GM21717 (cell line): Measurements from ENCODE around the gene EXOSC10.
A peak's percentile ranks its signal among the peaks of the same experiment; 100 is the strongest.

Experiments
- ATAC-seq: cut with Tn5 transposase; IDR thresholded peaks from one replicate; pipeline ENCODE4 v1.9.1; 2021; ENCODE audit warnings: mild to moderate bottlenecking, moderate library complexity; ENCODE audit not compliant: unreplicated experiment

The EXOSC10 gene

GRCh38 chr1:11099310-11100148 lies at the start of gene EXOSC10:
Gene EXOSC10 (minus strand): TSS chr1:11099869. CDS start chr1:11099831, 38 bp downstream.
- ATAC-seq, result peak; percentile 83

- no peak for ATAC-seq
These were observed 47.6 kb upstream of the EXOSC10 start for GRCh38 chr1:11147197-11147770.

- ATAC-seq, result no peak
These were observed 46.1 kb upstream of the EXOSC10 start for GRCh38 chr1:11145741-11146140.

DNA sequence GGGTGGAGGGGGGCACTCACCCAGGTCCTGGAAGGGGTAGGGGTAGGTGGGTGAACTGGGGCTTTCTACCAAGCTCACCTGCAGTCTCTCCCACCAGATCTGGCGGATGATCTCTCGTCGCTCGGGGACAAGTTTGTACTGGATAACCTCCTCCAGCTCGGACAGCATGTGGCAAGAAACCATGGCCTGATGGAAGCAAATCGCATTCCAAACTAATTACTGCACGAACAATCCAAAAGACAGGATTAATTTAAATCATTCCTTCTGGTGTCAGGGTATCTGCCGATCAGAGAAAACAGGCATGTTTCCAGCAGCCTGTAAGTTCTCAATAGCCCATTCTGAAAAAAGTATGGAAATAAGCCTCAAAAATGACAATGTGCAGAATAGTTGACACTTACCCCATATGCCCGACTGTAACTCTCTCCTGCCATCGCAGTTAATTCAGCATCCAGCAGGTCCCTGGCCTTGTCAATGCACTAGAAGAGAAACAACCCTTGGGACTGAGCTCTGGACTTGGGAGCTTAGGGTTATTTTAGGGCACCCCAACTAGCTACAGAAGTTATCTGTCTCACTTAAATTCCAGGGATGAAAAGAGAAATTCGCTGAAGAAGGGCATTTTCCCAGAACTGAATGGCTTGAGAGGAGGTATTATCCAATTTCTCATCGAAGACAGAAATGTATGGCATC lies 45.0 kb upstream of the EXOSC10 start:
- ATAC-seq, result no peak

GRCh38 chr1:11143907-11144306 lies 44.2 kb upstream of the EXOSC10 start:
- ATAC-seq, result no peak

- ATAC-seq, result no peak
These were observed 43.7 kb upstream of the EXOSC10 start for GRCh38 chr1:11143401-11143800.

DNA sequence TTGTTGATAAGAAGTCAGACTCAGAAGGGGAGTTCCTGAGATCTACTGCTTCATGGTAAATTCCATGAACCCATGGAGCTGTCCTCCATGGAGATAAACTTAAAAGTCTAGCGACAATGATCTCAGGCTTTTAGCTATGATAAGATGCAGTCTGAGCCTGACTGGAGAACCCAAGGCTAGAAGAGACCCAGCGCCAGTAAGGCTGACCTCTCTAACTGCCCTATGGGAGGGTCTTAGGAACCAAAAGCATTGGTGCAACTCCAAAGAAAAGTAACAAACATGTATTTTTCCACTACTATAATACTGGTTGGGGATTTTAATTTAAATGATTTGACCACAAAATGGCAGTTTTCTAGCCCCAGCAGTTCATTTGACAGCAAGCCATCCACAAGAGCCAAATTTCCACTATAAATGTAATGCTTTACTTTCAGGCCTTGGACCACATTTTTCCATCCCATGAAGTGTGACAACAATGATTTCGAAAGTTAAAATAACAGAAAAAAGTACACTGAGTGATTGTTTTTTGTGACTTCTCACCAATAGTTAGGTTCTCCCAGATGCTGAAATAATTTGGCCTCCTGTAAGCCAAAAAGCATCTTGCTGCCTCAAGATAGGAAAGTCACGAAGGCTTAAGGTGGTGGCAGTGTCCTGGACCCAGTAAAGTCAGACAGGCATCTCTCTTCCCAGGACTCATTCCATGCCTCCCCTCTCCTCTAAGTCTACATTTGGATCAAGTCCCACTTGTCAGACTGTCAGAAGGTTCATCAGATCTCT lies 43.1 kb upstream of the EXOSC10 start:
- ATAC-seq, result no peak

DNA sequence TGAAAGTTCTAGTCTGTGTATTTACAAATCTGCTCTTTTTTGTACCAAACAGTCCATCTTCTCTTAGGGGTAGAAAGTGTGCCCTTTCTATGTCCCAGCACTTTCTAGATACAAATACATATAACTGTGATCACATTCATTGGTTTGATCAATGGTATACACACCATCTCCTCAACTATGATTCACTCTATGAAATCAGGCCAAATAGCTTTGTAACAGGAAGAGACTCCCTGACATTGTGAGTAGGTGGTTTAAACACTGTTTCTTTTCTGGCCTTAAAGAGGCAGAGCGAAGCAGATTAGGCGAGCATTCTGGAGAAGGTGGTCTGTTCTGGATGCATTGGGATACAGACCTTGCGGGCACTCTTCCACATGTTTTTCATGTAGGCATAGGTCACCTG lies 39.3 kb upstream of the EXOSC10 start:
- no peak for ATAC-seq

DNA sequence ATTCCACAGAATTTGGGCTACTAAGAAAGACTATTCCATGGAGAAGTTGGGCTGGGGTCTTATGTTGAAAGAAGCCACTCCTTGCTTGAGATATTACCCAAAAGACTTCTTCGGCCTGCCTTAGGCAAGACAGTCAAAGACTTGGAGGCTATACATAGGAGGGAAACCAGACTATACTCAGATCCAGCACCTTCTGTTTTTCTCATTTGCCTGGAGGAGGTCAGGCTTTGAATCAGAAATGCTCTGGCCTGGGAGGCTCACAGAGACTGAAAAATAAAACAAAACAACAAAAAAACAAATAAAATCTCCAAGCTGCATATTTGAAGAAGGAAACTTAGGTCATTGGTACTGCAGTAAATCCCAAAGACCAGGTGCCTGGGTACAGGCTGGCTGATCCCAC lies 38.4 kb upstream of the EXOSC10 start:
- no peak for ATAC-seq

DNA sequence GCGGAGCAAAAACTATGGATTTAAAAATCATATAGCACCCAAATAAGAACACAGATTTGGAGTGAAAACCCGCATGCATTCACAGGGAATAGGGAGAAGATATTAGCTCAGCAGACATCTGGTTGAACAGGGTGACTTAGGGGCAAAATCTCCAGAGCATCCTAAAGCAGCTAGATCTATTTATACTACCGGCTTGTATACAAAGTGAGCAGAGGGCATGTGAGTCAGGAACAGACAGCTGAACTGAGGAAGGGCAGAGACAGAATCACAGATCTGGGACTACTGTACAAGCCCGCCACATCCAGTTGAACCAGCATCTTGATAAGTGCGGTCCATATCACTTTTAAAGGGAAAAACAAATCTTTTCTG lies 35.2 kb upstream of the EXOSC10 start:
- no peak for ATAC-seq

DNA sequence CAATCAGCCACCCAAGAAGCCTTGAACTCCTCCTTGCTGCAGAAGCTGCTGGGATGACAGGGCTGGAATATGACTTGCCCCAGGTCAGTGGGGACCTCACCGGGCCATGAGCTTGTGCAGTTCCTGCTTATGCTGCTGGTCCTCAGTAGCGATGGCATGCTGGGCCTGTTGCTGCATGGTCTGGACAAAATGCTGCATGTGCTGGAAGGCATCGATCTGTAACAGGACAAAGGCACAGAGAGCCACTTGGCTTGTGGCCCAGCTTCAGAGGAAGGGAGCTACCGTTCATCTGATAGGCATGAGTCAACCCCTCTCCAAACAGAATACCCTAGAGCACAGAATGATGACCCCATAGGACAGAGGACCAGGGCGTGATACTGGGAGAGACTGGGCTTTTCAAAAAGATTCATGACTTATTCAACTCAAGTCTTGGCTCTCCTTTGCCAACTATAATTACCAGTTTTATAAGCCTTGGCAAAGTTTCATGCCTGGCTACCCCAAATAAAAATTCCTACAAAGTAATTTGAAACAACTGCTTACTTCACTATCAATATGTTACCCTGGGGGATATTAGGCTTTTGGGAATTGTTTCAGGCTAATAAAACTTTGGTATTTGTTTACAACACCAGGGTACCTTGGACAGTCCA lies 34.7 kb upstream of the EXOSC10 start:
- ATAC-seq, result no peak

- ATAC-seq, result no peak
These were observed 33.1 kb upstream of the EXOSC10 start for GRCh38 chr1:11132563-11133293.

DNA sequence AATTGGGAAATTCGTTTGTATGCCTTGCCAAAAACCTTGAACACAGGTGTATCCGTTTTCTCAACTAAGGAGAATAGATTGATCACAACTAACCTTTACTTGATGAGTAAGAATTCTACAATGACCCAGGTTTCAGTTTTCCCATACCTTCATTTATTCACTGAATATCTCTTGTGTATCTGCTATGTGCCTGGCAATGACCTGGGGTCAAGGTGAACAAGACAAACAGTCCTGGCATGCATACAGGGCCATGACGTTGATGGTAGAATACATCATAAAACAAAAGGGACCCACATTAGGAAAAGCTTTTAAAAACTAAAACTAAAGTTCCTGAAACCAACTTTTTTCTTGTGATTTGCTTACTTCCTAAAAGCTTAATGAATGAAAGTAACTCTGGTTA lies 32.1 kb upstream of the EXOSC10 start:
- ATAC-seq, result no peak

- no peak for ATAC-seq
These were observed 30.7 kb upstream of the EXOSC10 start for GRCh38 chr1:11130406-11130805.

- ATAC-seq, result no peak
These were observed 30.2 kb upstream of the EXOSC10 start for GRCh38 chr1:11129649-11130390.

- no peak for ATAC-seq
These were observed 26.9 kb upstream of the EXOSC10 start for GRCh38 chr1:11126569-11126968.

- no peak for ATAC-seq
These were observed 26.3 kb upstream of the EXOSC10 start for GRCh38 chr1:11125931-11126330.

GRCh38 chr1:11124965-11125364 lies 25.3 kb upstream of the EXOSC10 start:
- ATAC-seq, result no peak

DNA sequence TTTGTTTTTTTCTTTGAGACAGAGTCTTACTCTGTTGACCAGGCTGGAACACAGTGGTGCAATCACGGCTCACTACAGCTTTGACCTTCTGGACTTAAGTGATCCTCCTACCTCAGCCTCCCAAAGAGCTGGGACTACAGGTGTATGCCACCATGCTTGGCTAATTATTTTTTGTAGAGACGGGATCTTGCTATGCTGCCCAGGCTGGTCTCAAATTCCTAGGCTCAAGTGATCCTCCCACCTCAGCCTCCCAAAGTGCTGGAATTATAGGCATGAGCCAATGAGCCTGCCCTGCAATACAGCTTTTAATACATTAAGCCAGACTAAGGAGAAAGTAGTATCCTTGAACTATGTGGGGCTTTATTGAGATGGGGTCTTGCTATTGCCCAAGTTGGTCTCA lies 16.6 kb upstream of the EXOSC10 start:
- no peak for ATAC-seq
